Sigmoid colon (tissue), 7 donors: Measurements from ENCODE around the gene TPGS2. TPM values are rescaled to one million over a fixed set of nuclear protein-coding genes. Genes with fewer than 3 reads are reported as not detected.

ENCODE experiments used
- DNase-seq: peaks from one replicate; pipeline ENCODE4 v3.0.0-alpha.2; 2019
- H3K27ac ChIP-seq, 4 donors: fragments of 200-600 bp; sonication (generic); one replicate each; pipeline ENCODE4 v1.5.1; 2016 to 2019; ENCODE audit warnings: mild to moderate bottlenecking in 1 of 4
- H3K27me3 ChIP-seq, 3 donors: fragments of 200-600 bp; sonication (generic); one replicate each; pipeline ENCODE4 v1.5.1; 2019; ENCODE audit warnings: mild to moderate bottlenecking in 1 of 3
- H3K36me3 ChIP-seq, 4 donors: fragments of 200-600 bp; sonication (generic); one replicate each; pipeline ENCODE4 v1.5.1; 2016 to 2019
- H3K4me1 ChIP-seq, 4 donors: fragments of 200-600 bp; sonication (generic); one replicate each; pipeline ENCODE4 v1.5.1; 2017 to 2019
- H3K4me3 ChIP-seq, 4 donors: fragments of 200-600 bp; sonication (generic); one replicate each; pipeline ENCODE4 v1.5.1; 2017 to 2019; ENCODE audit warnings: mild to moderate bottlenecking in 2 of 4, moderate library complexity in 1 of 4
- H3K9me3 ChIP-seq, 4 donors: fragments of 200-600 bp in 3 of 4; sonication (generic) in 3 of 4; one replicate each; pipeline versions ENCODE4 v1.5.1 to v1.6.1; 2013 to 2019
- EP300 ChIP-seq, 4 donors: sonication (generic); formaldehyde crosslinking; IDR thresholded peaks; one replicate each; pipeline ENCODE4 v1.6.1; 2017; ENCODE audit warnings: antibody characterized with exemption in 4 of 4
- POLR2A ChIP-seq, 2 donors: fragments of 450-650 bp; IDR thresholded peaks; one replicate each; pipeline ENCODE4 v1.6.1; 2016; ENCODE audit warnings: antibody characterized with exemption in 2 of 2, mild to moderate bottlenecking in 2 of 2, moderate library complexity in 2 of 2
- POLR2AphosphoS5 ChIP-seq, 4 donors: sonication (generic); formaldehyde crosslinking; IDR thresholded peaks; one replicate each; pipeline ENCODE4 v1.6.1; 2017; ENCODE audit warnings: antibody characterized with exemption in 4 of 4
- WGBS, 2 donors: extraction: QIAGEN DNeasy Blood & Tissue Kit; methylation state at CpG; one replicate each; pipeline ENCODE4 v1.1.7; 2013; 5-methylcytosine and 5-hydroxymethylcytosine counted together
- intact Hi-C: fragments of 100-400 bp; cut with DNase I; formaldehyde crosslinking; loops from one replicate; pipeline ENCODE4 v1.15.1; 2023
- polyA plus RNA-seq, 3 donors: library from polyadenylated mRNA; stranded (reverse); fragments of 200-250 nt; gene quantifications; one replicate each; pipeline ENCODE4 v1.2.3, GENCODE V29; 2013
- total RNA-seq, 4 donors: library from RNA; depleted of rRNA; stranded (reverse); fragments of >200 nt; gene quantifications; one replicate each; pipeline ENCODE4 v1.1.0, GENCODE V29; 2016
- TF ChIP-seq, protein P1 (sequence below), 4 experiments: fragments of 450-650 bp in 3 of 4; fragments of 200-600 bp in 1 of 4; IDR thresholded peaks; one replicate each; pipeline ENCODE4 v1.5.1; 2016 to 2019; ENCODE audit warnings: antibody characterized with exemption in 4 of 4, mild to moderate bottlenecking in 3 of 4, moderate library complexity in 2 of 4
- donor health status: healthy with polysubstance abuse.
- donor health status: Bipolar disorder and iron deficiency.
- donor health status: healthy.

Gene TPGS2
- total and polyA plus RNA-seq, 7 donors, result 43.2 to 96.9 (median 62.6) TPM

DNA sequence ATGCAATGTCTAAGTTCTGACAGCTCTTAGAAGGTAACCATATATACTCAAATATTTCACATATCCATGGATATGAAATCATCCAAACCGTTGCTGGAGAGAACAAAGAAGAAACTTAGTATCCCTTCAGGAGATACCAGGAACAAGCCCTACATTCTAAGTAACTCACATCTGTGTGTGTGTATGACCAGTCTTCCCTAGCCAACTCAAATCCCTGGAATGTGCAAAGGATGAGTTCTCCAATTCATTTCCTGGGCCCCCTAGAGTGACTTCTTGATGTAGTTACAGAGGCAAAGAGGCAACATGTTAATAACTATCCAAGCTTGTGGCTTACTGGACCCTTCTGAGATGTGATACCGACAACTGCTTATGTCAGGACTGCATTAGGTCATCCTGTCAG is 20.1 kb downstream of the TPGS2 start:
- DNase-seq, result no peak
- WGBS, 2 donors, result 92% methylated on average over 2 of the region's 2 CpGs
- intact Hi-C loops, result loop anchor here (2.0 kb wide), 1 partner anchor 120 kb away; no protein-coding TSS in a partner anchor

DNA sequence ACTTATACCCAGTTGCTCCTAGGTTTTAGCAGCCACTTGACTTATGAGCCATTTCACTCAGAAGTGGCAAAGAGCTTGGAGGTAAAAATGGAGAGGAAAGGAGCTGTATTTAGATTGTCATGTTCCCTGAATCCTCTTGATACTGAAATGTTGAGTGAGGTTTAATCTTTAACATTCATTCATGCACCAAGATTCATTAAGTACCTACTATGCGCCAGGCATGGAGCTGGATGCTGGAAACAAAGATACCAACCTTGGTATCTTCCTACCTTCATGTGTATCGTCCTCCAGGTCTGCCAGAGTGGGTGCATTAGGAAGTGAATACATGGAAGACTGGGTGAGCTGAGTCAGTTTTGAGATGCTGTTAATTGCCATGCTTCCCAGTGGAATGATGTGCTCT is 23.7 kb downstream of the TPGS2 start:
- no peak for TF ChIP-seq POLR2AphosphoS5 (IDR thresholded peaks at IDR 0.05)
- TF ChIP-seq, protein P1, sequence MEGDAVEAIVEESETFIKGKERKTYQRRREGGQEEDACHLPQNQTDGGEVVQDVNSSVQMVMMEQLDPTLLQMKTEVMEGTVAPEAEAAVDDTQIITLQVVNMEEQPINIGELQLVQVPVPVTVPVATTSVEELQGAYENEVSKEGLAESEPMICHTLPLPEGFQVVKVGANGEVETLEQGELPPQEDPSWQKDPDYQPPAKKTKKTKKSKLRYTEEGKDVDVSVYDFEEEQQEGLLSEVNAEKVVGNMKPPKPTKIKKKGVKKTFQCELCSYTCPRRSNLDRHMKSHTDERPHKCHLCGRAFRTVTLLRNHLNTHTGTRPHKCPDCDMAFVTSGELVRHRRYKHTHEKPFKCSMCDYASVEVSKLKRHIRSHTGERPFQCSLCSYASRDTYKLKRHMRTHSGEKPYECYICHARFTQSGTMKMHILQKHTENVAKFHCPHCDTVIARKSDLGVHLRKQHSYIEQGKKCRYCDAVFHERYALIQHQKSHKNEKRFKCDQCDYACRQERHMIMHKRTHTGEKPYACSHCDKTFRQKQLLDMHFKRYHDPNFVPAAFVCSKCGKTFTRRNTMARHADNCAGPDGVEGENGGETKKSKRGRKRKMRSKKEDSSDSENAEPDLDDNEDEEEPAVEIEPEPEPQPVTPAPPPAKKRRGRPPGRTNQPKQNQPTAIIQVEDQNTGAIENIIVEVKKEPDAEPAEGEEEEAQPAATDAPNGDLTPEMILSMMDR (IDR thresholded peaks at IDR 0.05), result no peak
- TF ChIP-seq EP300 (IDR thresholded peaks at IDR 0.05), result no peak
- no peak for TF ChIP-seq POLR2A (IDR thresholded peaks at IDR 0.05)
- Histone ChIP-seq H3K36me3 (peaks cover 0 to 70% (median 17%) of the 10 kb centered on the region in 4 donors), H3K4me1 (no peaks in the 10 kb centered on the region), H3K9me3 (no peaks in the 10 kb centered on the region), H3K4me3 (no peak overlapping the region), H3K27me3 (no peaks in the 10 kb centered on the region), H3K27ac (no peak overlapping the region)
- intact Hi-C loops, result no loop called here
- no peak for DNase-seq
- WGBS, 2 donors, result 95 to 99% methylated on average over 2 of the region's 2 CpGs

More for the DNA sequence above, 20.1 kb downstream of the TPGS2 start:
- no peaks in the 10 kb centered on the region for H3K9me3 ChIP-seq
- no peak overlapping the region for H3K27ac ChIP-seq
- peaks cover 0 to 37% (median 9%) of the 10 kb centered on the region in 4 donors for H3K36me3 ChIP-seq
- H3K4me1 ChIP-seq, result peaks cover 0 to 6% (median 0%) of the 10 kb centered on the region in 4 donors
- no peaks in the 10 kb centered on the region for H3K27me3 ChIP-seq
- no peak overlapping the region for H3K4me3 ChIP-seq
- TF ChIP-seq EP300 (IDR thresholded peaks at IDR 0.05) (no peak), POLR2A (IDR thresholded peaks at IDR 0.05) (no peak), POLR2AphosphoS5 (IDR thresholded peaks at IDR 0.05) (no peak)
- TF ChIP-seq, protein P1 (IDR thresholded peaks at IDR 0.05), result no peak

DNA sequence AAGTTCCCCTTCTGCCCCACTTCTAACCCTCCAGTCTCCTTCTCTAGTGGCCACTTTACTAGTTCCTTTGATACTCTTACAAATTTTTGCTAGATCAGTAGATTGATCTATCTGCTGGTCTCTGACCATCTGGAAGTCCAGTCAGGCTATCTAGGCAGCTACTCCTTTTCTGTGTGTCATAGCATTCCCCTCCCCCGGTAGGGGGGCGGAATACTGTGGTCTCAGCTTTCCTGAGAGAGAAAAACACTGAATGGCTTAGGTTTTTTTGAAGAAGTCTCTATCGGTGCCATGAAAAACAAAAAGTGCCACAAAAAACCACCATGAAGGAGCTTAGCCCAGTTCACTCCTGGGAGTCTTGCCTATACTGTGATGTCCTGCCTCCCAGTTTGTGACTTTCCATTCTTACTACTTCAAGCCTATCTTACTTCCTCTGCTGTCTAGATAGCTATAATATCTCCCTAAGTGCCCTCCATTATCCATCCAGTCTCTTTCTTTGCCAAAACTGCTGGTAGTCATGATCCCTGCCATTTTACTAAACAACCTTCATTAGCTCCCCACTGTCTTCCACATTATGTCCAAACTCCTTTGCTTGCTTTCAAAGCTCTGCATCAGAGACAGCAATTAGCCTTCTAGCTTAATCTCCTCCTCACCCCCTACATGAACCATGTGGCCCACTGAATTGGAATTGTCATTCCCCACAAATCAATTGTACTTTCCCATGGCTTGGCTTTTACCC is 29.9 kb downstream of the TPGS2 start:
- Histone ChIP-seq H3K27me3 (no peaks in the 10 kb centered on the region), H3K4me1 (no peaks in the 10 kb centered on the region), H3K4me3 (no peak overlapping the region), H3K36me3 (peaks cover 0 to 84% (median 19%) of the 10 kb centered on the region in 4 donors), H3K27ac (no peak overlapping the region), H3K9me3 (no peaks in the 10 kb centered on the region)
- intact Hi-C loops, result no loop called here
- no peak for TF ChIP-seq POLR2AphosphoS5 (IDR thresholded peaks at IDR 0.05)
- no peak for TF ChIP-seq EP300 (IDR thresholded peaks at IDR 0.05)
- TF ChIP-seq, protein P1 (IDR thresholded peaks at IDR 0.05), result no peak
- no peak for TF ChIP-seq POLR2A (IDR thresholded peaks at IDR 0.05)
- 98 to 99% methylated on average over 3 of the region's 3 CpGs for WGBS, 2 donors
- DNase-seq, result no peak

DNA sequence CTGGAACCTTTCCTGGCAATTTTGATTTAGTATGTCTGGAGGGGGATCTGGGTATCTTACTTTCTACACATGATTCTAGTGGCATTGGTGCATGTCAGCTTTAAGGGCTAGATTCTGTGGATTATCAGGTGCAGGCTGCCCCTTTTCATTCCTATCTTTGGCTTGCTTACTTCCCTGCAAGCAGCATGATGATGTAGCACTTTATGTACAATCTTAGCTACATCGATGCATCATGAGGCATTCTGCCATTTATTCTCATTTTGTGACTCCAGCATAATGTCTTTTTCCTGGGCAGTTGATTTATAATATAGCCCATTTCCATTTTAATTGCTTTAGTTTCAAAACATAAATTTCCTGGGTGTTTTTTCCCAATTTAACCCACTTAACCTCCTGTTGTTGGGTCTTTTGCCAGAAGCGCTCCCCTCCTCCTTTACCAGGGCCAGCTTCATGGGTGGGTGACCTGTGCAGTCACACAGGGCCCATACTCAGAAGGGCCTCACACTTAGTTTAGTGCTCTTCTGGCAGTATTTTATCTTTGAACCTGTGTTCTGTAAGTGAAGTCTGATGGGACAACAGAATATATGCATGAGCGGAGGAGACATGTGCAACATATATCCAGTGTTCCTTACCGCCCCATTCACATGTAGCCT is 36.0 kb downstream of the TPGS2 start:
- 98 to 99% methylated on average over 4 of the region's 4 CpGs for WGBS, 2 donors
- H3K27ac ChIP-seq, result no peak overlapping the region
- intact Hi-C loops, result no loop called here
- H3K4me1 ChIP-seq, result no peaks in the 10 kb centered on the region
- H3K36me3 ChIP-seq, result peaks cover 0 to 60% (median 5%) of the 10 kb centered on the region in 4 donors
- DNase-seq, result no peak
- no peaks in the 10 kb centered on the region for H3K9me3 ChIP-seq
- no peak for TF ChIP-seq EP300 (IDR thresholded peaks at IDR 0.05)
- TF ChIP-seq POLR2A (IDR thresholded peaks at IDR 0.05), result no peak
- no peak for TF ChIP-seq POLR2AphosphoS5 (IDR thresholded peaks at IDR 0.05)
- H3K4me3 ChIP-seq, result no peak overlapping the region
- no peaks in the 10 kb centered on the region for H3K27me3 ChIP-seq

DNA sequence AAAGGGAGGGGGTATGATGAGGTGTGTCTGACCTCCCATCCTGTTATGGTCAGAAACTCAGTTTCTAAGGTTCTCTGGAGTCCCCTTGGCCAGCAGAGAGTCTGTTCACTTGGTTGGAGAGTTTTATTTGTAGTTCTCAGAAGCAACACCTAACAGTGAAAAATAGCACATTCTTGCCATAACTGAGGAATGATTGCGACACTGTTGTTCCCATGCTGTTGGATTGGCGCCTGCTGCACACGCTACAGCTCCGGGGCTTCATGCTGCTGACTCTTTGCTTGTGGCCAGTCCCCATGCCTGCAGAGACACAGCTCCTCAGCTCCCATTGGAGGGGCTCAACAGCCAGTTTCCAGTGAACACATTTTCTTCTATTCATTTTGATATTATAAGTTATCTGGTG is 42.1 kb downstream of the TPGS2 start:
- peak; percentile 82 for DNase-seq
- peaks cover 0 to 30% (median 0%) of the 10 kb centered on the region in 4 donors for H3K36me3 ChIP-seq
- H3K27ac ChIP-seq, result peak overlapping the region in 3 of 4 donors; percentile 6 to 53 (median 22)
- TF ChIP-seq POLR2A (IDR thresholded peaks at IDR 0.05), result no peak
- TF ChIP-seq POLR2AphosphoS5 (IDR thresholded peaks at IDR 0.05), result peak in 1 of 4 donors; percentile 9
- 89 to 94% methylated on average over 4 of the region's 4 CpGs for WGBS, 2 donors
- H3K9me3 ChIP-seq, result no peaks in the 10 kb centered on the region
- intact Hi-C loops, result no loop called here
- H3K4me3 ChIP-seq, result no peak overlapping the region
- peaks cover 0 to 7% (median 0%) of the 10 kb centered on the region in 4 donors for H3K4me1 ChIP-seq
- no peaks in the 10 kb centered on the region for H3K27me3 ChIP-seq
